Gastrocnemius medialis (tissue), 4 donors: ENCODE data around the gene PGAP1. TPM values are rescaled to one million over a fixed set of nuclear protein-coding genes. Genes with fewer than 3 reads are reported as not detected.
A peak's percentile ranks its signal among the peaks of the same experiment; 100 is the strongest.

Source experiments
- ATAC-seq, 2 donors: fragments of 150-250 bp; one replicate each; pipeline ENCODE4 v1.9.1; 2016
- DNase-seq, 2 donors: peaks; one replicate each; pipeline ENCODE4 v3.0.0-alpha.2; 2019
- H3K27ac ChIP-seq, 4 donors: fragments of 200-600 bp; sonication (generic); 1 replicate in 1 of 4; 2 replicates in 3 of 4; pipeline ENCODE4 v1.5.1; 2016 to 2018; ENCODE audit warnings: mild to moderate bottlenecking in 2 of 4, moderate library complexity in 1 of 4
- H3K27me3 ChIP-seq, 3 donors: fragments of 200-600 bp; sonication (generic) in 2 of 3; 1 replicate in 1 of 3; 2 replicates in 2 of 3; pipeline versions ENCODE4 v1.5.1 to v1.6.0; 2016 to 2019; ENCODE audit warnings: mild to moderate bottlenecking in 1 of 3, moderate library complexity in 1 of 3
- H3K36me3 ChIP-seq, 2 donors: fragments of 200-600 bp; sonication (generic) in 1 of 2; one replicate each; pipeline ENCODE4 v1.5.1; 2017 to 2018
- H3K4me1 ChIP-seq, 2 donors: fragments of 200-600 bp; sonication (generic) in 1 of 2; one replicate each; pipeline ENCODE4 v1.5.1; 2016 to 2017; ENCODE audit warnings: mild to moderate bottlenecking in 2 of 2
- H3K4me3 ChIP-seq, 4 donors: fragments of 200-600 bp; sonication (generic) in 3 of 4; 1 replicate in 1 of 4; 2 replicates in 3 of 4; pipeline ENCODE4 v1.5.1; 2016 to 2019; ENCODE audit warnings: mild to moderate bottlenecking in 2 of 4
- H3K9me3 ChIP-seq, 3 donors: fragments of 200-600 bp; sonication (generic) in 2 of 3; 1 replicate in 1 of 3; 2 replicates in 2 of 3; pipeline ENCODE4 v1.5.1; 2016 to 2019
- CTCF ChIP-seq, 5 experiments: fragments of 450-650 bp in 3 of 5; fragments of 200-600 bp in 2 of 5; sonication (generic) in 2 of 5; IDR thresholded peaks in 4 of 5; conservative IDR thresholded peaks in 1 of 5; 1 replicate in 4 of 5; 2 replicates in 1 of 5; pipeline ENCODE4 v1.5.1; 2016 to 2019; ENCODE audit warnings: antibody characterized with exemption in 5 of 5, mild to moderate bottlenecking in 3 of 5, moderate library complexity in 3 of 5
- POLR2A ChIP-seq, 2 donors: fragments of 450-650 bp; IDR thresholded peaks; one replicate each; pipeline ENCODE4 v1.6.1; 2017; ENCODE audit warnings: antibody characterized with exemption in 2 of 2, mild to moderate bottlenecking in 2 of 2, moderate library complexity in 2 of 2
- in situ Hi-C, 4 donors: fragments of 200-750 bp; cut with MboI; loops; one replicate each; pipeline versions ENCODE4 v1.15.0 to v1.8.0; 2017; ENCODE audit warnings: low sequenced_read_pairs in 4 of 4
- intact Hi-C: fragments of 100-400 bp; cut with DNase I; formaldehyde crosslinking; loops from one replicate; pipeline ENCODE4 v1.15.1; 2023; ENCODE audit warnings: low total_unique reads
- total RNA-seq, 4 donors: library from RNA; depleted of rRNA; stranded (reverse); fragments of >200 nt; gene quantifications; one replicate each; pipeline versions ENCODE4 v1.1.0 to v1.2.3, GENCODE V29; 2016

The PGAP1 gene
- total RNA-seq, 4 donors from 2014 or later = 1.3 to 3.7 (median 1.8) TPM

- H3K9me3 ChIP-seq = no peaks in the 10 kb centered on the region
- ATAC-seq (no peak), DNase-seq (no peak)
- H3K27me3 ChIP-seq = no peaks in the 10 kb centered on the region
- no peaks in the 10 kb centered on the region for H3K36me3 ChIP-seq
- in situ Hi-C loops (no loop called here), intact Hi-C loops (no loop called here)
- H3K27ac ChIP-seq = no peak overlapping the region
- H3K4me3 ChIP-seq = no peak overlapping the region
- TF ChIP-seq CTCF (IDR thresholded peaks at IDR 0.05 in 4 of 5, conservative IDR thresholded peaks at IDR 0.05 in 1 of 5) (no peak), POLR2A (IDR thresholded peaks at IDR 0.05) (no peak)
- H3K4me1 ChIP-seq = no peaks in the 10 kb centered on the region
Measured at GRCh38 chr2:196827356-196827755, 99.2 kb downstream of the PGAP1 start.

- H3K4me1 ChIP-seq = no peaks in the 10 kb centered on the region
- H3K27ac ChIP-seq = no peak overlapping the region
- H3K4me3 ChIP-seq = no peak overlapping the region
- TF ChIP-seq CTCF (IDR thresholded peaks at IDR 0.05 in 4 of 5, conservative IDR thresholded peaks at IDR 0.05 in 1 of 5) (no peak), POLR2A (IDR thresholded peaks at IDR 0.05) (no peak)
- no peaks in the 10 kb centered on the region for H3K9me3 ChIP-seq
- intact Hi-C loops (no loop called here), in situ Hi-C loops (no loop called here)
- no peaks in the 10 kb centered on the region for H3K36me3 ChIP-seq
- peak in 1 of 2 donors; percentile 49 for ATAC-seq
- H3K27me3 ChIP-seq = no peaks in the 10 kb centered on the region
- DNase-seq = no peak
Measured at GRCh38 chr2:196823750-196824522, 102.6 kb downstream of the PGAP1 start.

GRCh38 chr2:196821195-196821594 lies 105.3 kb downstream of the PGAP1 start:
- DNase-seq = no peak
- no peaks in the 10 kb centered on the region for H3K4me1 ChIP-seq
- H3K4me3 ChIP-seq = no peak overlapping the region
- no peaks in the 10 kb centered on the region for H3K9me3 ChIP-seq
- ATAC-seq = no peak
- intact Hi-C loops = no loop called here
- no peak overlapping the region for H3K27ac ChIP-seq
- TF ChIP-seq POLR2A (IDR thresholded peaks at IDR 0.05) = no peak
- no peak for TF ChIP-seq CTCF (IDR thresholded peaks at IDR 0.05 in 4 of 5, conservative IDR thresholded peaks at IDR 0.05 in 1 of 5)
- H3K36me3 ChIP-seq = no peaks in the 10 kb centered on the region
- in situ Hi-C loops = no loop called here
- peaks cover 0 to 3% (median 0%) of the 10 kb centered on the region in 3 donors for H3K27me3 ChIP-seq

- no peak for ATAC-seq
- Histone ChIP-seq H3K36me3 (no peaks in the 10 kb centered on the region), H3K9me3 (no peaks in the 10 kb centered on the region), H3K27ac (no peak within 1 kb of the TSS), H3K4me1 (no peaks in the 10 kb centered on the region), H3K4me3 (no peak within 1 kb of the TSS), H3K27me3 (peaks cover 0 to 3% (median 0%) of the 10 kb centered on the region in 3 donors)
- TF ChIP-seq CTCF (IDR thresholded peaks at IDR 0.05 in 4 of 5, conservative IDR thresholded peaks at IDR 0.05 in 1 of 5) (no peak), POLR2A (IDR thresholded peaks at IDR 0.05) (no peak)
- intact Hi-C loops (no loop called here), in situ Hi-C loops (no loop called here)
- DNase-seq = no peak
Measured at GRCh38 chr2:196809260-196809659, 117.2 kb downstream of the PGAP1 start, which contains the start of gene C2orf66. TSS of gene C2orf66 (minus strand) at chr2:196809355. CDS start at chr2:196809336, 19 bp downstream.
